HepG2 (cell line): ENCODE measurements around the gene PDK2. TPM values are rescaled to one million over a fixed set of nuclear protein-coding genes. Genes with fewer than 3 reads are reported as not detected.

Experiments
- ADNP ChIP-seq: sonication (generic); formaldehyde crosslinking; IDR thresholded peaks from 2 replicates; pipeline ENCODE4 v1.4.0; 2020; ENCODE audit warnings: missing genetic modification reagents
- ATF1 ChIP-seq: IDR thresholded peaks from 2 replicates; pipeline ENCODE4 v1.6.1; 2016; ENCODE audit warnings: mild to moderate bottlenecking, control low read depth
- BCLAF1 ChIP-seq: fragments of 450-650 bp; IDR thresholded peaks from 2 replicates; pipeline ENCODE4 v1.6.1; 2017; ENCODE audit warnings: mild to moderate bottlenecking
- HHEX ChIP-seq: IDR thresholded peaks from 2 replicates; pipeline ENCODE4 v1.6.1; 2016; ENCODE audit warnings: control low read depth
- HMG20B ChIP-seq: conservative IDR thresholded peaks from 2 replicates; pipeline ENCODE4 v1.6.1; 2016; ENCODE audit warnings: missing genetic modification reagents, missing compliant biosample characterization
- HMGA1 ChIP-seq: sonication (generic); formaldehyde crosslinking; conservative IDR thresholded peaks from 2 replicates; pipeline ENCODE4 v1.4.0; 2020; ENCODE audit warnings: missing genetic modification reagents
- MXD3 ChIP-seq: IDR thresholded peaks from 2 replicates; pipeline ENCODE4 v1.6.1; 2016; ENCODE audit warnings: mild to moderate bottlenecking, missing biosample characterization, missing genetic modification reagents
- PHF8 ChIP-seq: sonication (generic); formaldehyde crosslinking; IDR thresholded peaks from 2 replicates; pipeline ENCODE4 v1.5.0; 2020; ENCODE audit warnings: missing genetic modification reagents
- RXRB ChIP-seq: IDR thresholded peaks from 2 replicates; pipeline ENCODE4 v1.6.1; 2016; ENCODE audit warnings: borderline replicate concordance, missing genetic modification reagents, missing compliant biosample characterization
- SALL2 ChIP-seq: sonication (generic); formaldehyde crosslinking; IDR thresholded peaks from 2 replicates; pipeline ENCODE4 v1.8.1; 2023; ENCODE audit warnings: mild to moderate bottlenecking, missing genetic modification reagents, inconsistent platforms
- YY1 ChIP-seq: IDR thresholded peaks from 2 replicates; pipeline ENCODE4 v1.6.1; 2011; ENCODE audit warnings: low read length, low read depth, moderate library complexity, mild to moderate bottlenecking; ENCODE audit not compliant: insufficient read depth, insufficient replicate concordance
- ZBTB44 ChIP-seq: sonication (generic); formaldehyde crosslinking; IDR thresholded peaks from 2 replicates; pipeline ENCODE4 v1.4.0; 2020; ENCODE audit warnings: missing genetic modification reagents
- ZNF142 ChIP-seq: sonication (generic); formaldehyde crosslinking; IDR thresholded peaks from 2 replicates; pipeline ENCODE4 v1.4.0; 2020; ENCODE audit warnings: missing genetic modification reagents
- ZNF30 ChIP-seq: sonication (generic); formaldehyde crosslinking; IDR thresholded peaks from 2 replicates; pipeline ENCODE4 v1.5.0; 2020; ENCODE audit warnings: mild to moderate bottlenecking, missing genetic modification reagents
- ZNF597 ChIP-seq: sonication (generic); formaldehyde crosslinking; IDR thresholded peaks from 2 replicates; pipeline ENCODE4 v1.5.0; 2020; ENCODE audit warnings: missing genetic modification reagents
- polyA plus RNA-seq, 8 experiments: library from polyadenylated mRNA; depleted of rRNA in 3 of 8; stranded (reverse) in 7 of 8; unstranded in 1 of 8; fragments of >200 nt; fragmentation: Illumina TruSeq in 4 of 8; extraction: Trizol in 4 of 8; gene quantifications; 2 replicates each; pipeline versions ENCODE4 v1.2.1 to v1.2.3, GENCODE V29; 2011 to 2016; ENCODE audit warnings: low read depth in 4 of 8, missing spikeins in 1 of 8, mixed read lengths in 1 of 8; ENCODE audit not compliant: insufficient read depth in 1 of 8
- total RNA-seq, 5 experiments: library from RNA; depleted of rRNA; stranded (reverse); fragments of >200 nt; fragmentation: Illumina TruSeq; extraction: Trizol; gene quantifications; 2 replicates each; pipeline ENCODE4 v1.2.3, GENCODE V29; 2016; ENCODE audit warnings: low read depth in 1 of 5

PDK2 gene
- total and polyA plus RNA-seq, 2 of the 13 experiments (the other 11 are each of a cell fraction or from before 2014, with no cell fraction given), result 18.5 to 59.7 TPM

- no peak for TF ChIP-seq HMG20B (CRISPR knock-in tag)
- no peak for TF ChIP-seq ADNP (CRISPR knock-in tag)
- no peak for TF ChIP-seq BCLAF1
- no peak for TF ChIP-seq ZNF597 (CRISPR knock-in tag)
- peak; percentile 43; the same call in 1 of the 2 replicates for TF ChIP-seq MXD3
- no peak for TF ChIP-seq ZNF142
- no peak for TF ChIP-seq ATF1
- TF ChIP-seq RXRB (CRISPR knock-in tag), result peak; percentile 62; the same call in 1 of the 2 replicates
- 0 out of 2 replicates have a peak, but pooled peaks have one; percentile 34 for TF ChIP-seq PHF8 (CRISPR knock-in tag)
- TF ChIP-seq HHEX (CRISPR knock-in tag), result no peak
- peak; percentile 68 for TF ChIP-seq YY1
- no peak for TF ChIP-seq SALL2
- TF ChIP-seq ZNF30 (CRISPR knock-in tag), result no peak
- TF ChIP-seq HMGA1 (CRISPR knock-in tag), result no peak
- no peak; the same call in 1 of the 2 replicates for TF ChIP-seq ZBTB44 (CRISPR knock-in tag)
These were observed 66.1 kb downstream of the PDK2 start (continued) for GRCh38 chr17:50161023-50161910.
